Natural killer cell (primary cell): ENCODE data around the gene PMCH. TPM values are rescaled to one million over a fixed set of nuclear protein-coding genes. Genes with fewer than 3 reads are reported as not detected.

Experiments
- ATAC-seq, 3 donors: fragments of 150-1000 bp in 2 of 3; fragments of 200-7000 bp in 1 of 3; cut with Tn5 transposase; 1 replicate in 1 of 3; 2 replicates in 2 of 3; pipeline ENCODE4 v1.10.0; 2021; ENCODE audit warnings: mild to moderate bottlenecking in 2 of 3, moderate library complexity in 2 of 3
- DNase-seq, 2 donors: peaks; one replicate each; pipeline versions ENCODE4 v3.0.0 to v3.0.0-alpha.2; 2013 to 2021; ENCODE audit warnings: mixed read lengths in 1 of 2
- H3K27ac ChIP-seq: one replicate; pipeline ENCODE4 v1.5.1; 2013; ENCODE audit warnings: mild to moderate bottlenecking, low read length
- H3K27me3 ChIP-seq: one replicate; pipeline ENCODE4 v1.6.1; 2013; ENCODE audit warnings: low read length; ENCODE audit not compliant: control insufficient read depth, insufficient read depth
- H3K36me3 ChIP-seq: one replicate; pipeline ENCODE4 v1.6.1; 2013; ENCODE audit warnings: low read length; ENCODE audit not compliant: control insufficient read depth, insufficient read depth
- H3K4me1 ChIP-seq: one replicate; pipeline ENCODE4 v1.6.1; 2013; ENCODE audit warnings: low read length; ENCODE audit not compliant: control insufficient read depth, insufficient read depth
- H3K4me3 ChIP-seq: one replicate; pipeline ENCODE4 v1.5.1; 2013; ENCODE audit warnings: low read length
- H3K9me3 ChIP-seq: one replicate; pipeline ENCODE4 v1.6.1; 2013; ENCODE audit warnings: low read length; ENCODE audit not compliant: control insufficient read depth, insufficient read depth
- H3K27ac Mint-ChIP-seq, 2 donors: one replicate each; pipeline ENCODE4 v1.8.0; 2022; ENCODE audit warnings: mild to moderate bottlenecking in 2 of 2, mixed read lengths in 2 of 2, moderate library complexity in 1 of 2
- H3K27me3 Mint-ChIP-seq, 2 donors: one replicate each; pipeline ENCODE4 v1.8.0; 2022; ENCODE audit warnings: low read depth in 2 of 2, mixed read lengths in 2 of 2
- H3K36me3 Mint-ChIP-seq: one replicate; pipeline ENCODE4 v1.8.0; 2022; ENCODE audit warnings: mixed read lengths
- H3K4me1 Mint-ChIP-seq, 2 donors: one replicate each; pipeline ENCODE4 v1.8.0; 2022; ENCODE audit warnings: mixed read lengths in 2 of 2
- H3K4me3 Mint-ChIP-seq: one replicate; pipeline ENCODE4 v1.8.0; 2022; ENCODE audit warnings: mild to moderate bottlenecking, moderate library complexity, mixed read lengths
- H3K9me3 Mint-ChIP-seq, 2 donors: one replicate each; pipeline ENCODE4 v1.8.0; 2022; ENCODE audit warnings: mixed read lengths in 2 of 2
- WGBS: methylation state at CpG from one replicate; pipeline ENCODE4 v1.1.7; 2013; ENCODE audit warnings: missing lambda C conversion rate; ENCODE audit not compliant: insufficient coverage; 5-methylcytosine and 5-hydroxymethylcytosine counted together
- intact Hi-C: fragments of 100-400 bp; cut with micrococcal nuclease; formaldehyde crosslinking; loops from one replicate; pipeline ENCODE4 v1.14.2; 2022
- total RNA-seq, 4 donors: library from RNA; stranded (reverse); fragments of 120-200 nt in 1 of 4; gene quantifications; one replicate each; pipeline versions ENCODE4 v1.2.3 to v1.2.4, GENCODE V29; 2013 to 2022
- TF ChIP-seq, protein P1 (sequence below): fragments of 200-600 bp; IDR thresholded peaks from one replicate; pipeline ENCODE4 v1.8.0; 2022; ENCODE audit warnings: antibody characterized with exemption

The PMCH gene
- total RNA-seq, 3 donors from 2014 or later (not counting 1 experiment from before 2014, with no cell fraction given), result not detected

DNA sequence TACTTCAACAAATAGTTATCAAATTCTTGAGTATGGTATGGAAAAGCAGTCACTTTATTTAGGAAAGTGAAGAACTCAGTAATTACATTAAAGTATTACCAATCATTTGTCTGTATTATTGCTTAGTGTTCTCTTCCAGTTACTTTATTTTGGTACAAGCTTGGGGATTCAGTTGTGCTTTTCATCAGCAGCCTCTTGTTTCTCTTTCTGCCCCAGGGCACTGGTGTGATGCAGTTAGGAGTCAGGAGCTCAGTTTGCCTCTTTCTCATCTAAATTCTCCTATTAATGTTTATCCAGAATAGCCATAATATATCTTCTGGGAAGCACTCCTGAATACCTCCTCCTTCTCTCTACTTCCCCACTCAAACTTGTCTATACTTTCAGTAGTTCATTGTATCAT, 25.7 kb downstream of the PMCH start:
- intact Hi-C loops, result no loop called here
- Histone ChIP-seq H3K27ac (no peak overlapping the region), H3K36me3 (no peaks in the 10 kb centered on the region), H3K9me3 (no peaks in the 10 kb centered on the region), H3K4me1 (no peaks in the 10 kb centered on the region), H3K27me3 (no peaks in the 10 kb centered on the region), H3K4me3 (no peak overlapping the region)
- H3K4me1 Mint-ChIP-seq, result no peaks in the 10 kb centered on the region
- H3K9me3 Mint-ChIP-seq, result no peaks in the 10 kb centered on the region
- H3K36me3 Mint-ChIP-seq, result no peaks in the 10 kb centered on the region
- TF ChIP-seq, protein P1, sequence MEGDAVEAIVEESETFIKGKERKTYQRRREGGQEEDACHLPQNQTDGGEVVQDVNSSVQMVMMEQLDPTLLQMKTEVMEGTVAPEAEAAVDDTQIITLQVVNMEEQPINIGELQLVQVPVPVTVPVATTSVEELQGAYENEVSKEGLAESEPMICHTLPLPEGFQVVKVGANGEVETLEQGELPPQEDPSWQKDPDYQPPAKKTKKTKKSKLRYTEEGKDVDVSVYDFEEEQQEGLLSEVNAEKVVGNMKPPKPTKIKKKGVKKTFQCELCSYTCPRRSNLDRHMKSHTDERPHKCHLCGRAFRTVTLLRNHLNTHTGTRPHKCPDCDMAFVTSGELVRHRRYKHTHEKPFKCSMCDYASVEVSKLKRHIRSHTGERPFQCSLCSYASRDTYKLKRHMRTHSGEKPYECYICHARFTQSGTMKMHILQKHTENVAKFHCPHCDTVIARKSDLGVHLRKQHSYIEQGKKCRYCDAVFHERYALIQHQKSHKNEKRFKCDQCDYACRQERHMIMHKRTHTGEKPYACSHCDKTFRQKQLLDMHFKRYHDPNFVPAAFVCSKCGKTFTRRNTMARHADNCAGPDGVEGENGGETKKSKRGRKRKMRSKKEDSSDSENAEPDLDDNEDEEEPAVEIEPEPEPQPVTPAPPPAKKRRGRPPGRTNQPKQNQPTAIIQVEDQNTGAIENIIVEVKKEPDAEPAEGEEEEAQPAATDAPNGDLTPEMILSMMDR, result no peak
- no peaks in the 10 kb centered on the region for H3K27me3 Mint-ChIP-seq
- no peak overlapping the region for H3K4me3 Mint-ChIP-seq
- H3K27ac Mint-ChIP-seq, result no peak overlapping the region
- DNase-seq (no peak), ATAC-seq (no peak)

DNA sequence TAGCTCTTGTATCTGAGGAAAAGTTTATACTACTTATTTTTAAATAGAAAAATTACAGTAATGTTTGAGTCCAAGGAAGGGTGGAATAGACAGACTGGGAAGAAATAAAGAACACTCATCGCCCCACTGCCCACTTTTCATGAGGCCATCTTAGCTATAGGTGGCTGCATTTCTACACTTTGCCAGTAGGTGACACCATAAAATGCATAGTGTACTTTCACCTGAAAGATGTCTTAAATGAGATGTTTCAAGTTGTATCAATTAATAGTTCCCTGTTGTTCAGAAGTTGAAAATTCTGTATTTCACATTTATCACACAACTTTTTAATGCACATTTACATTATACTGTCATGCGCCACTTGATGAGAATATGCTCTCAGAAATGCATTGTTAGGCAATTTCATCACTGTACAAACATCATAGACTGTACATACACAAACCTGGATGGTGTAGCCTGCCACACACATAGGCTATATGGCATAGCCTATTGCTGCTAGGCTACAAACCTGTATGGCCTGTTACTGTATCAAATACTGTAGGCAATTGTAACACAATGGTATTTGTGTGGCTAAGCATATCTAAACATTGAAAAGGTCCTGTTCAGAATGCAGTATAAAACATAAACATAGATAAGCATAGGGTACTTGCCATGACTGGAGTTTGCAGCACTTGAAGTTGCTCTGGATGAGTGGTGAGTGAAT, 27.6 kb downstream of the PMCH start:
- Histone ChIP-seq H3K27me3 (no peaks in the 10 kb centered on the region), H3K9me3 (no peaks in the 10 kb centered on the region), H3K4me1 (no peaks in the 10 kb centered on the region), H3K4me3 (no peak overlapping the region), H3K27ac (no peak overlapping the region), H3K36me3 (no peaks in the 10 kb centered on the region)
- ATAC-seq (peak in 2 of 3 donors; percentile 46 to 64), DNase-seq (peak in 1 of 2 donors; percentile 43)
- Mint-ChIP-seq H3K27ac (no peak overlapping the region), H3K36me3 (no peaks in the 10 kb centered on the region), H3K4me1 (no peaks in the 10 kb centered on the region), H3K9me3 (no peaks in the 10 kb centered on the region), H3K27me3 (no peaks in the 10 kb centered on the region), H3K4me3 (no peak overlapping the region)
- 93% methylated on average over 2 of the region's 2 CpGs for WGBS
- intact Hi-C loops, result no loop called here
- TF ChIP-seq, protein P1, result peak; percentile 62

GRCh38 chr12:102167821-102168604, 29.6 kb downstream of the PMCH start:
- no peak for ATAC-seq
- intact Hi-C loops, result no loop called here

More at GRCh38 chr12:102167821-102168604, 29.6 kb downstream of the PMCH start:
- Mint-ChIP-seq H3K9me3 (no peaks in the 10 kb centered on the region), H3K27ac (no peak overlapping the region), H3K4me3 (no peak overlapping the region), H3K36me3 (no peaks in the 10 kb centered on the region), H3K4me1 (no peaks in the 10 kb centered on the region), H3K27me3 (no peaks in the 10 kb centered on the region)
- Histone ChIP-seq H3K27ac (no peak overlapping the region), H3K4me1 (no peaks in the 10 kb centered on the region), H3K4me3 (no peak overlapping the region), H3K9me3 (no peaks in the 10 kb centered on the region), H3K27me3 (no peaks in the 10 kb centered on the region), H3K36me3 (no peaks in the 10 kb centered on the region)
- no peak for DNase-seq
- TF ChIP-seq, protein P1, result no peak
